AG04450 (cell line): ENCODE data around the gene CFAP69. TPM values are rescaled to one million over a fixed set of nuclear protein-coding genes. Genes with fewer than 3 reads are reported as not detected.

Experiments
- CTCF ChIA-PET: fragments of 300-600, 350-600 bp; formaldehyde crosslinking; extraction: SDS; loops from one replicate; lab custom pipeline; 2022; ENCODE audit warnings: antibody characterized with exemption, inconsistent platforms; lab: Charles Lee
- POLR2A ChIA-PET: fragments of 350-600 bp; formaldehyde crosslinking; extraction: SDS; loops from one replicate; lab custom pipeline; 2021; ENCODE audit warnings: antibody characterized with exemption, inconsistent platforms; lab: Yijun Ruan, JAX
- DNase-seq: peaks from one replicate; pipeline ENCODE4 v3.0.0-alpha.2; 2011; ENCODE audit warnings: low read depth, low spot score
- H3K27ac ChIP-seq: one replicate; pipeline ENCODE4 v1.5.1; 2012; ENCODE audit warnings: low read depth, low read length, control low read depth
- H3K27me3 ChIP-seq: one replicate; pipeline ENCODE4 v1.6.0; 2012; ENCODE audit warnings: low read length; ENCODE audit not compliant: control insufficient read depth, insufficient read depth
- H3K4me3 ChIP-seq: 2 replicates; pipeline ENCODE4 v1.5.1; 2011; ENCODE audit warnings: mild to moderate bottlenecking, low read depth, low read length, control low read depth
- H3K9me3 ChIP-seq: 2 replicates; pipeline ENCODE4 v1.5.1; 2012; ENCODE audit warnings: low read length; ENCODE audit not compliant: control insufficient read depth, insufficient read depth
- polyA plus RNA-seq: library from polyadenylated mRNA; depleted of rRNA; stranded (reverse); fragments of >200 nt; gene quantifications from 2 replicates; pipeline ENCODE4 v1.2.3, GENCODE V29; 2011
- TF ChIP-seq, protein P1 (sequence below): IDR thresholded peaks from 2 replicates; pipeline ENCODE4 v1.5.1; 2011; ENCODE audit warnings: low read depth, low read length, control low read depth, inconsistent platforms

The CFAP69 gene
- polyA plus RNA-seq, 1 experiment = 2.4 TPM

DNA sequence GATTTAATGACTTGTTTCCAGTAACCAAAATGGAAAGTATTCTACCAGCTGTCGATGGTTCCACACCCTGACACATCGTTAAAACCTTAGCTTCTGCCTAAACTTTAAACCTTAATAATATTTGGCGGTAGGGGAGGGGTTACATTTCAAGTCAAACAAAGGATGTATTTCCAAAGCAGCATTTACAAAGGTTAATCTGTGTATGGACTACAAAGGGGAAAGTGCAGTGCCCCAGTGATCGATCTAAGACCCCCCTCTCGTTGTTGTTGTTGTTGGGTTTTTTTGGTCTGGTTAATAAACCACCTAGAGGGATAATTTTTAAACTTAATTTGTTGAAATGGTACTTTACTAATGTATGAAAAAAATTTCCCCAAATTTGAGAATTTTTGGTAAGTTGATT lies 34.5 kb upstream of the CFAP69 start:
- Histone ChIP-seq H3K9me3 (no peaks in the 10 kb centered on the region), H3K4me3 (no peak overlapping the region), H3K27me3 (no peaks in the 10 kb centered on the region), H3K27ac (no peak overlapping the region)
- CTCF ChIA-PET = interaction anchor here (0.7 to 2.5 kb wide), 11 partner anchors 13 to 217 kb away, joined by 3 to 21 read pairs (median 6); partner anchors contain the start of genes GTPBP10 and STEAP1
- no peak for DNase-seq
- TF ChIP-seq, protein P1, sequence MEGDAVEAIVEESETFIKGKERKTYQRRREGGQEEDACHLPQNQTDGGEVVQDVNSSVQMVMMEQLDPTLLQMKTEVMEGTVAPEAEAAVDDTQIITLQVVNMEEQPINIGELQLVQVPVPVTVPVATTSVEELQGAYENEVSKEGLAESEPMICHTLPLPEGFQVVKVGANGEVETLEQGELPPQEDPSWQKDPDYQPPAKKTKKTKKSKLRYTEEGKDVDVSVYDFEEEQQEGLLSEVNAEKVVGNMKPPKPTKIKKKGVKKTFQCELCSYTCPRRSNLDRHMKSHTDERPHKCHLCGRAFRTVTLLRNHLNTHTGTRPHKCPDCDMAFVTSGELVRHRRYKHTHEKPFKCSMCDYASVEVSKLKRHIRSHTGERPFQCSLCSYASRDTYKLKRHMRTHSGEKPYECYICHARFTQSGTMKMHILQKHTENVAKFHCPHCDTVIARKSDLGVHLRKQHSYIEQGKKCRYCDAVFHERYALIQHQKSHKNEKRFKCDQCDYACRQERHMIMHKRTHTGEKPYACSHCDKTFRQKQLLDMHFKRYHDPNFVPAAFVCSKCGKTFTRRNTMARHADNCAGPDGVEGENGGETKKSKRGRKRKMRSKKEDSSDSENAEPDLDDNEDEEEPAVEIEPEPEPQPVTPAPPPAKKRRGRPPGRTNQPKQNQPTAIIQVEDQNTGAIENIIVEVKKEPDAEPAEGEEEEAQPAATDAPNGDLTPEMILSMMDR = no peak
- POLR2A ChIA-PET = interaction anchor here (1.4 kb wide), 1 partner anchor 57 kb away, joined by 5 read pairs; the partner anchor contains the start of gene STEAP1

DNA sequence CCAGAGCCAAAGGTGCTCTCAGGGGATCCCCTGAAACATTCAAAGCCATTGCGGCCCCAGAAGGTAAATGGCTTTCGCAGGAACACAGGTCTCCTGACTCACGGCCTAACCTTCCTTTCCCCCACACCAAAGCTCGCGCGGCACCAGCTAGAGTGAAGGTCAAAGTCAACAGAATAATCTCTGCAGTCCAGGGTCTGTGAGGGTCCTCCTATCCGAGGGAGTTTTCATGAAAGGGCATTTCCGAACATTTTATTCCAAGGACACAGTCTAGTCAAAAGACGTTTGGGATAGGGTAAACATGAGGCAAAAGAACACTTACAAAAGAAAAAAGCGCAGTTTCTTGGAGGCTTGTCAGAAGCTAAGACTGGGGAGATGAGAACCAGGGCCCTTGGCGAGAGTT lies 34.0 kb upstream of the CFAP69 start:
- no peaks in the 10 kb centered on the region for H3K27me3 ChIP-seq
- CTCF ChIA-PET = interaction anchor here (0.6 to 2.5 kb wide), 39 partner anchors 12 to 295 kb away, joined by 3 to 21 read pairs (median 5); partner anchors contain the start of genes CFAP69, CLDN12, GTPBP10 and STEAP1
- no peak for DNase-seq
- peak overlapping the region; percentile 59 for H3K27ac ChIP-seq
- TF ChIP-seq, protein P1 = no peak
- POLR2A ChIA-PET = interaction anchor here (1.2 to 1.4 kb wide), 3 partner anchors 12 to 57 kb away, joined by 3 to 9 read pairs (median 5); partner anchors contain the start of gene STEAP1
- H3K9me3 ChIP-seq = no peaks in the 10 kb centered on the region
- peak overlapping the region; percentile 67 for H3K4me3 ChIP-seq

DNA sequence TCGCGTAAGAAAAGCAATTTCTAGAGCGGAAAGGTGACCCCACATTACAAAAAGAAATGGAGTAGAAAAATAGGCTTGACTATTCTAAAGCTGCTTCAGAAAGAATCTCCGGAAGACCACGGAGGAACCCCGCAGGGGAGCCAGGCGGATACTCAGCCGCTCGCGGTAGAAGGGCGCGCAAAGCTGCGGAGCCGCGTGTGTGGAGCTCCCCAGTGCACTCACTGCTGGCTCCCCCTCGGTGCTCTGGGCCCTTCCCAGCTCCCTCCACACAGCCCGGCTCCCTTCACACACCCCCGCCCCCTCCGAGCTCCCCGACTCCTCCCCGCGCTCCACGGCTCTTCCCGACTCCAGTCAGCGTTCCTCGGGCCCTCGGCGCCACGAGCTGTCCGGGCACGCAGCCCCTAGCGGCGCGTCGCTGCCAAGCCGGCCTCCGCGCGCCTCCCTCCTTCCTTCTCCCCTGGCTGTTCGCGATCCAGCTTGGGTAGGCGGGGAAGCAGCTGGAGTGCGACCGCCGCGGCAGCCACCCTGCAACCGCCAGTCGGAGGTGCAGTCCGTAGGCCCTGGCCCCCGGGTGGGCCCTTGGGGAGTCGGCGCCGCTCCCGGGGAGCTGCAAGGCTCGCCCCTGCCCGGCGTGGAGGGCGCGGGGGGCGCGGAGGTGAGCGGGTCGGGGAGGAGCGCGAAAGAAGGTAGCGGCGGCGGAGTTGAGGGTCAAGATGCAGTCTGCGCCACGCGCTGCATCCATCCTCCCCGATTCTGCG lies 33.4 kb upstream of the CFAP69 start, which contains the start of gene STEAP2:
Gene STEAP2 (plus strand): TSS at position 350 of the 758 bp plus-strand sequence. CDS start 13,343 bp downstream, outside the sequence.
- peak within 1 kb of the TSS; percentile 59 for H3K27ac ChIP-seq
- CTCF ChIA-PET = interaction anchor here (0.6 to 2.5 kb wide), 41 partner anchors 12 to 1610 kb away, joined by 3 to 21 read pairs (median 5); partner anchors contain the start of genes CFAP69, CLDN12, GTPBP10 and STEAP1

GRCh38 chr7:90212149-90212495 lies 32.9 kb upstream of the CFAP69 start:
- H3K27ac ChIP-seq = no peak overlapping the region
- peak overlapping the region; percentile 67 for H3K4me3 ChIP-seq
- DNase-seq = no peak
- ChIA-PET CTCF (interaction anchor here (0.8 to 2.5 kb wide), 28 partner anchors 12 to 1610 kb away, joined by 3 to 21 read pairs (median 5); partner anchors contain the start of genes CFAP69, CLDN12, GTPBP10 and STEAP1), POLR2A (interaction anchor here (0.6 to 1.4 kb wide), 5 partner anchors 11 to 462 kb away, joined by 3 to 9 read pairs (median 7); partner anchors contain the start of gene STEAP1)
- no peaks in the 10 kb centered on the region for H3K9me3 ChIP-seq
- TF ChIP-seq, protein P1 = no peak
- no peaks in the 10 kb centered on the region for H3K27me3 ChIP-seq

More for the DNA sequence above, 33.4 kb upstream of the CFAP69 start, which contains the start of gene STEAP2:
- DNase-seq = peak; percentile 73
- no peaks in the 10 kb centered on the region for H3K9me3 ChIP-seq
- no peaks in the 10 kb centered on the region for H3K27me3 ChIP-seq
- POLR2A ChIA-PET = interaction anchor here (0.6 to 1.4 kb wide), 5 partner anchors 11 to 463 kb away, joined by 3 to 9 read pairs (median 7); partner anchors contain the start of gene STEAP1
- TF ChIP-seq, protein P1 = peak; percentile 75
- H3K4me3 ChIP-seq = peak within 1 kb of the TSS; percentile 67
